Astrocyte (in vitro differentiated cells and primary cell): Measurements from ENCODE around the gene LPXN.

ENCODE experiments used
- EZH2 ChIP-seq: IDR thresholded peaks from 2 replicates; pipeline ENCODE4 v1.6.1; 2012; ENCODE audit warnings: mild to moderate bottlenecking, low read length, inconsistent platforms; ENCODE audit not compliant: insufficient read depth
- TF ChIP-seq, protein P1 (sequence below): IDR thresholded peaks from 2 replicates; pipeline ENCODE4 v1.5.1; 2011; ENCODE audit warnings: low read depth, mild to moderate bottlenecking, inconsistent platforms, low read length, moderate library complexity; ENCODE audit not compliant: insufficient read depth

- TF ChIP-seq, protein P1, sequence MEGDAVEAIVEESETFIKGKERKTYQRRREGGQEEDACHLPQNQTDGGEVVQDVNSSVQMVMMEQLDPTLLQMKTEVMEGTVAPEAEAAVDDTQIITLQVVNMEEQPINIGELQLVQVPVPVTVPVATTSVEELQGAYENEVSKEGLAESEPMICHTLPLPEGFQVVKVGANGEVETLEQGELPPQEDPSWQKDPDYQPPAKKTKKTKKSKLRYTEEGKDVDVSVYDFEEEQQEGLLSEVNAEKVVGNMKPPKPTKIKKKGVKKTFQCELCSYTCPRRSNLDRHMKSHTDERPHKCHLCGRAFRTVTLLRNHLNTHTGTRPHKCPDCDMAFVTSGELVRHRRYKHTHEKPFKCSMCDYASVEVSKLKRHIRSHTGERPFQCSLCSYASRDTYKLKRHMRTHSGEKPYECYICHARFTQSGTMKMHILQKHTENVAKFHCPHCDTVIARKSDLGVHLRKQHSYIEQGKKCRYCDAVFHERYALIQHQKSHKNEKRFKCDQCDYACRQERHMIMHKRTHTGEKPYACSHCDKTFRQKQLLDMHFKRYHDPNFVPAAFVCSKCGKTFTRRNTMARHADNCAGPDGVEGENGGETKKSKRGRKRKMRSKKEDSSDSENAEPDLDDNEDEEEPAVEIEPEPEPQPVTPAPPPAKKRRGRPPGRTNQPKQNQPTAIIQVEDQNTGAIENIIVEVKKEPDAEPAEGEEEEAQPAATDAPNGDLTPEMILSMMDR, result no peak
- TF ChIP-seq EZH2, result no peak
Observed at GRCh38 chr11:58487170-58487569, 88.5 kb downstream of the LPXN start.
